Daoy (cell line): ENCODE measurements around the gene ZFYVE21. TPM values are rescaled to one million over a fixed set of nuclear protein-coding genes. Genes with fewer than 3 reads are reported as not detected.
"Not testable (repeated sequence)": the region's sequence is repeated elsewhere in the genome, so short reads cannot be mapped to it uniquely, and the experiment has no call there.

Experiments
- DNase-seq: peaks from one replicate; pipeline ENCODE4 v3.0.0-alpha.2; 2015; ENCODE audit warnings: low read depth
- total RNA-seq: library from RNA; depleted of rRNA; stranded (reverse); fragments of >200 nt; shearing (Covaris generic); gene quantifications from 2 replicates; pipeline ENCODE4 v1.2.3, GENCODE V29; 2014; rRNA removed

ZFYVE21 gene
- total RNA-seq, result 53.1 and 74.9 TPM in 2 replicates

GRCh38 chr14:103715052-103716000 lies at the start of gene ZFYVE21, which contains the start of gene XRCC3:
Gene ZFYVE21 (plus strand): TSS chr14:103715810. CDS start chr14:103715842, 32 bp downstream.
Gene XRCC3 (minus strand): TSS chr14:103715451. CDS start chr14:103711087, 4,364 bp downstream.
- peak; percentile 100 for DNase-seq

GRCh38 chr14:103667671-103668070 lies 47.9 kb upstream of the ZFYVE21 start:
- no peak for DNase-seq

GRCh38 chr14:103668117-103668516 lies 47.5 kb upstream of the ZFYVE21 start:
- DNase-seq, result no peak

GRCh38 chr14:103669370-103669769 lies 46.2 kb upstream of the ZFYVE21 start:
- no peak for DNase-seq

- no peak for DNase-seq
These were observed 43.7 kb upstream of the ZFYVE21 start for GRCh38 chr14:103671911-103672310.

GRCh38 chr14:103675957-103676356 lies 39.7 kb upstream of the ZFYVE21 start:
- DNase-seq, result no peak

GRCh38 chr14:103676881-103677675 lies 38.5 kb upstream of the ZFYVE21 start:
- DNase-seq, result no peak

GRCh38 chr14:103679351-103679750 lies 36.3 kb upstream of the ZFYVE21 start:
- DNase-seq, result peak; percentile 45

- no peak for DNase-seq
These were observed 34.9 kb upstream of the ZFYVE21 start for GRCh38 chr14:103680491-103681231.

- DNase-seq, result no peak
These were observed 32.5 kb upstream of the ZFYVE21 start for GRCh38 chr14:103683139-103683538.

GRCh38 chr14:103684471-103684870 lies 31.1 kb upstream of the ZFYVE21 start:
- no peak for DNase-seq

GRCh38 chr14:103684871-103685270 lies 30.7 kb upstream of the ZFYVE21 start:
- DNase-seq, result no peak

GRCh38 chr14:103685276-103686211 lies 30.1 kb upstream of the ZFYVE21 start:
- DNase-seq, result no peak

- no peak for DNase-seq
These were observed 28.7 kb upstream of the ZFYVE21 start for GRCh38 chr14:103686831-103687485.

- DNase-seq, result no peak
These were observed 27.9 kb upstream of the ZFYVE21 start for GRCh38 chr14:103687712-103688111.

GRCh38 chr14:103688441-103688840 lies 27.2 kb upstream of the ZFYVE21 start:
- DNase-seq, result no peak

GRCh38 chr14:103688906-103689902 lies 26.4 kb upstream of the ZFYVE21 start:
- no peak for DNase-seq

- DNase-seq, result no peak
These were observed 25.3 kb upstream of the ZFYVE21 start for GRCh38 chr14:103690332-103690731.

- DNase-seq, result not testable (repeated sequence)
These were observed 24.0 kb upstream of the ZFYVE21 start for GRCh38 chr14:103691655-103692054.
